Stomach (tissue), 9 donors: Measurements from ENCODE around the gene APOL3. TPM values are rescaled to one million over a fixed set of nuclear protein-coding genes. Genes with fewer than 3 reads are reported as not detected.
"Not testable (repeated sequence)": the region's sequence is repeated elsewhere in the genome, so short reads cannot be mapped to it uniquely, and the experiment has no call there.

Experiments used
- DNase-seq, 2 donors: peaks; one replicate each; pipeline versions ENCODE4 v3.0.0 to v3.0.0-alpha.2; 2013 to 2019
- H3K27ac ChIP-seq, 5 donors: fragments of 200-600 bp in 4 of 5; sonication (generic) in 4 of 5; one replicate each; pipeline ENCODE4 v1.5.1; 2013 to 2019; ENCODE audit warnings: mild to moderate bottlenecking in 1 of 5, moderate library complexity in 1 of 5
- H3K27me3 ChIP-seq, 3 donors: fragments of 200-600 bp; sonication (generic); one replicate each; pipeline ENCODE4 v1.5.1; 2017 to 2019; ENCODE audit warnings: mixed run types in 1 of 3
- H3K36me3 ChIP-seq, 4 donors: fragments of 200-600 bp; sonication (generic); 1 replicate in 3 of 4; 2 replicates in 1 of 4; pipeline ENCODE4 v1.5.1; 2016 to 2019
- H3K4me1 ChIP-seq, 4 donors: fragments of 200-600 bp; sonication (generic); one replicate each; pipeline ENCODE4 v1.5.1; 2016 to 2019
- H3K4me3 ChIP-seq, 4 donors: fragments of 200-600 bp; sonication (generic) in 3 of 4; one replicate each; pipeline ENCODE4 v1.5.1; 2016 to 2019; ENCODE audit warnings: mild to moderate bottlenecking in 1 of 4
- H3K9me3 ChIP-seq, 4 donors: fragments of 200-600 bp; sonication (generic); one replicate each; pipeline ENCODE4 v1.5.1; 2016 to 2019
- CTCF ChIP-seq, 7 experiments: fragments of 450-650 bp in 4 of 7; fragments of 200-600 bp in 3 of 7; sonication (generic) in 3 of 7; IDR thresholded peaks; one replicate each; pipeline ENCODE4 v1.5.1; 2016 to 2019; ENCODE audit warnings: antibody characterized with exemption in 7 of 7, control low read depth in 2 of 7, mild to moderate bottlenecking in 1 of 7
- EP300 ChIP-seq: sonication (generic); formaldehyde crosslinking; IDR thresholded peaks from one replicate; pipeline ENCODE4 v1.6.1; 2017; ENCODE audit warnings: antibody characterized with exemption
- POLR2A ChIP-seq, 4 donors: fragments of 450-650 bp; IDR thresholded peaks; one replicate each; pipeline ENCODE4 v1.6.1; 2016; ENCODE audit warnings: antibody characterized with exemption in 4 of 4, control low read depth in 2 of 4, mild to moderate bottlenecking in 1 of 4, moderate library complexity in 1 of 4
- POLR2AphosphoS5 ChIP-seq, 3 donors: sonication (generic); formaldehyde crosslinking; IDR thresholded peaks; one replicate each; pipeline ENCODE4 v1.6.1; 2016; ENCODE audit warnings: antibody characterized with exemption in 3 of 3
- WGBS, 5 donors: extraction: QIAGEN DNeasy Blood & Tissue Kit in 3 of 5; methylation state at CpG; one replicate each; pipeline versions ENCODE4 v1.1.5 to v1.1.7; 2013 to 2018; 5-methylcytosine and 5-hydroxymethylcytosine counted together
- intact Hi-C: fragments of 100-400 bp; cut with DNase I; formaldehyde crosslinking; loops from one replicate; pipeline ENCODE4 v1.15.1; 2023; ENCODE audit warnings: low total_unique reads
- polyA plus RNA-seq, 3 donors: library from polyadenylated mRNA; stranded (reverse); fragments of 200-250 nt; gene quantifications; one replicate each; pipeline ENCODE4 v1.2.3, GENCODE V29; 2013
- total RNA-seq, 5 donors: library from RNA; depleted of rRNA; stranded (reverse); fragments of >200 nt; gene quantifications; one replicate each; pipeline versions ENCODE4 v1.1.0 to v1.2.3, GENCODE V29; 2014 to 2016
- donor health status: healthy with polysubstance abuse.
- donor health status: Bipolar disorder and iron deficiency.
- donor health status: healthy.

Gene APOL3
- total and polyA plus RNA-seq, 8 donors = 2.9 to 29.9 (median 15.6) TPM; not detected in 1

DNA sequence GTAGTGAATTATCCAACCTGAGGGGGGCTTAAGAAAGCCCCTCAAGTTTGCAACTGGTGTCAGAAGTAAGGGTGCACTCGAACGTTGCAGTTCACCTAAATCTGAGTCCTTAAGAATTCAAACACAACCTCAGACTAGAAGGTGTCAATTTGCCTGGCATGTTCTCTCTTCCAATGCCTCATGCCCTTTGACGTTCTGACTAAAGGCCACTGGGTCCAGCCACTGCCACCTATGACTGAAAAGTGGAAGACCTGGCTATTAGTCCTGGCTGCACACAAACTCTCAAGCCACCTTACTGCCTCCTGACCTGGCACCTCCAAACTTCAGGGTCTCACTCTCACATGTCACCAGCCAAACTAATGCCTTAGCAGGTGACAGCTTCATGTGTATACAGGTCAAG, 33.0 kb upstream of the APOL3 start:
- H3K4me3 ChIP-seq = no peak overlapping the region
- intact Hi-C loops = no loop called here

GRCh38 chr22:36193171-36193570, 32.6 kb upstream of the APOL3 start:
- H3K9me3 ChIP-seq = no peaks in the 10 kb centered on the region
- peaks cover 0 to 29% (median 12%) of the 10 kb centered on the region in 4 donors for H3K4me1 ChIP-seq
- H3K4me3 ChIP-seq = no peak overlapping the region
- no peaks in the 10 kb centered on the region for H3K27me3 ChIP-seq
- DNase-seq = no peak
- WGBS, 5 donors = 77 to 85% (median 80%) methylated on average over 3 of the region's 3 CpGs
- H3K27ac ChIP-seq = no peak overlapping the region
- intact Hi-C loops = no loop called here
- no peaks in the 10 kb centered on the region for H3K36me3 ChIP-seq
- TF ChIP-seq EP300 = no peak
- TF ChIP-seq POLR2A (IDR thresholded peaks at IDR 0.05) = no peak
- no peak for TF ChIP-seq CTCF (IDR thresholded peaks at IDR 0.05)
- TF ChIP-seq POLR2AphosphoS5 (IDR thresholded peaks at IDR 0.05) = no peak

More for the DNA sequence above, 33.0 kb upstream of the APOL3 start:
- WGBS, 5 donors = 57 to 86% (median 66%) methylated on average over 3 of the region's 3 CpGs
- no peak for DNase-seq
- H3K9me3 ChIP-seq = no peaks in the 10 kb centered on the region
- no peak overlapping the region for H3K27ac ChIP-seq
- H3K36me3 ChIP-seq = no peaks in the 10 kb centered on the region
- peaks cover 0 to 29% (median 12%) of the 10 kb centered on the region in 4 donors for H3K4me1 ChIP-seq
- TF ChIP-seq EP300 (no peak), POLR2A (IDR thresholded peaks at IDR 0.05) (no peak), CTCF (IDR thresholded peaks at IDR 0.05) (no peak), POLR2AphosphoS5 (IDR thresholded peaks at IDR 0.05) (no peak)
- H3K27me3 ChIP-seq = no peaks in the 10 kb centered on the region

GRCh38 chr22:36192542-36192941, 32.0 kb upstream of the APOL3 start:
- peaks cover 0 to 23% (median 9%) of the 10 kb centered on the region in 4 donors for H3K4me1 ChIP-seq
- intact Hi-C loops = no loop called here
- TF ChIP-seq EP300 (no peak), POLR2AphosphoS5 (IDR thresholded peaks at IDR 0.05) (no peak)
- H3K9me3 ChIP-seq = no peaks in the 10 kb centered on the region
- DNase-seq = no peak
- no peaks in the 10 kb centered on the region for H3K36me3 ChIP-seq
- no peak overlapping the region for H3K4me3 ChIP-seq
- H3K27me3 ChIP-seq = no peaks in the 10 kb centered on the region
- WGBS, 5 donors = 46 to 63% (median 56%) methylated on average over 4 of the region's 4 CpGs
- H3K27ac ChIP-seq = no peak overlapping the region

- WGBS, 5 donors = 69 to 84% (median 79%) methylated on average over 17 of the region's 17 CpGs
- DNase-seq = peak in 1 of 2 donors; percentile 66
- Histone ChIP-seq H3K36me3 (no peaks in the 10 kb centered on the region), H3K4me1 (peaks cover 0 to 10% (median 3%) of the 10 kb centered on the region in 4 donors), H3K4me3 (no peak overlapping the region), H3K9me3 (no peaks in the 10 kb centered on the region), H3K27ac (peak overlapping the region in 1 of 5 donors; percentile 46), H3K27me3 (no peaks in the 10 kb centered on the region)
- intact Hi-C loops = no loop called here
- TF ChIP-seq EP300 (peak; percentile 26), POLR2AphosphoS5 (IDR thresholded peaks at IDR 0.05) (peak in 2 of 3 donors; percentile 18 to 39), CTCF (IDR thresholded peaks at IDR 0.05) (no peak), POLR2A (IDR thresholded peaks at IDR 0.05) (no peak)
Observed at GRCh38 chr22:36191106-36191836, 30.7 kb upstream of the APOL3 start.

DNA sequence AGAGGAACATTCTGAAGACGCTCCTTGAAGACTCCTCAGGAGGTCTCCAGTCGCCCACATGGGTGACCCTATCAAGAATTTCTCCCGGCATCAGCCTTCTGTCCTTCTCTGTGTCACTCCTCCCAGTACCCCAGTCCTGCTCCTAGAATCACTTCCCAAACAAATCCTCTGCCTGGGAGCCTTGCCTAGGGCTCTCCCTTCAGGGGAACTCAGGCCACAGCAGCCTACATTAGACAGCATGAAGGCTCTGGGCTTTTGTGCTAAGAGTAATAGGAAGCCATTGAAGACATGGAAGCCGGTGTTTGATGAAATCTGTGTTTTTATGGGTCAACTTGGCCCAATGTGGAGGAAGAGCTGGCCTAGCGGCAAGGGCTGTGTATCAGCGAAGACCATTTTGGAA, 27.3 kb upstream of the APOL3 start:
- H3K9me3 ChIP-seq, H3K36me3 ChIP-seq, H3K27me3 ChIP-seq, H3K27ac ChIP-seq, H3K4me1 ChIP-seq, H3K4me3 ChIP-seq, DNase-seq, intact Hi-C loops: not testable (repeated sequence)
- WGBS, 5 donors = 94 to 96% (median 96%) methylated on average over 3 of the region's 6 CpGs
